Subcutaneous adipose tissue (tissue), 4 donors: ENCODE results near the gene NIM1K. TPM values are rescaled to one million over a fixed set of nuclear protein-coding genes. Genes with fewer than 3 reads are reported as not detected.

Experiments used
- CTCF ChIP-seq: fragments of 450-650 bp; IDR thresholded peaks from one replicate; pipeline ENCODE4 v1.5.1; 2016; ENCODE audit warnings: low read depth, mild to moderate bottlenecking, control low read depth, antibody characterized with exemption, moderate library complexity
- total RNA-seq, 4 donors: library from RNA; depleted of rRNA; stranded (reverse); fragments of >200 nt; gene quantifications; one replicate each; pipeline ENCODE4 v1.1.0, GENCODE V29; 2016

Gene NIM1K
- under 1 TPM in 2 of 4 donors, not detected in 2; 0.17 to 0.44 TPM for total RNA-seq

GRCh38 chr5:43191740-43192557, at the start of gene NIM1K:
Gene NIM1K (plus strand): TSS chr5:43192225. CDS start chr5:43245776, 53,551 bp downstream.
- TF ChIP-seq CTCF = no peak

GRCh38 chr5:43145071-43145470, 47.0 kb upstream of the NIM1K start:
- no peak for TF ChIP-seq CTCF

- TF ChIP-seq CTCF = no peak
Measured at GRCh38 chr5:43146958-43147357, 45.1 kb upstream of the NIM1K start.

GRCh38 chr5:43148417-43148816, 43.6 kb upstream of the NIM1K start:
- TF ChIP-seq CTCF = no peak

GRCh38 chr5:43149231-43149630, 42.8 kb upstream of the NIM1K start:
- no peak for TF ChIP-seq CTCF

GRCh38 chr5:43150075-43150474, 42.0 kb upstream of the NIM1K start:
- TF ChIP-seq CTCF = no peak

GRCh38 chr5:43150748-43151147, 41.3 kb upstream of the NIM1K start:
- no peak for TF ChIP-seq CTCF
